ENCODE results near the gene RAB11FIP4. TPM values are rescaled to one million over a fixed set of nuclear protein-coding genes. Genes with fewer than 3 reads are reported as not detected.

RAB11FIP4 gene
- total and polyA plus RNA-seq, 2 experiments from 2014 or later = 0.22 to 0.40 TPM

DNA sequence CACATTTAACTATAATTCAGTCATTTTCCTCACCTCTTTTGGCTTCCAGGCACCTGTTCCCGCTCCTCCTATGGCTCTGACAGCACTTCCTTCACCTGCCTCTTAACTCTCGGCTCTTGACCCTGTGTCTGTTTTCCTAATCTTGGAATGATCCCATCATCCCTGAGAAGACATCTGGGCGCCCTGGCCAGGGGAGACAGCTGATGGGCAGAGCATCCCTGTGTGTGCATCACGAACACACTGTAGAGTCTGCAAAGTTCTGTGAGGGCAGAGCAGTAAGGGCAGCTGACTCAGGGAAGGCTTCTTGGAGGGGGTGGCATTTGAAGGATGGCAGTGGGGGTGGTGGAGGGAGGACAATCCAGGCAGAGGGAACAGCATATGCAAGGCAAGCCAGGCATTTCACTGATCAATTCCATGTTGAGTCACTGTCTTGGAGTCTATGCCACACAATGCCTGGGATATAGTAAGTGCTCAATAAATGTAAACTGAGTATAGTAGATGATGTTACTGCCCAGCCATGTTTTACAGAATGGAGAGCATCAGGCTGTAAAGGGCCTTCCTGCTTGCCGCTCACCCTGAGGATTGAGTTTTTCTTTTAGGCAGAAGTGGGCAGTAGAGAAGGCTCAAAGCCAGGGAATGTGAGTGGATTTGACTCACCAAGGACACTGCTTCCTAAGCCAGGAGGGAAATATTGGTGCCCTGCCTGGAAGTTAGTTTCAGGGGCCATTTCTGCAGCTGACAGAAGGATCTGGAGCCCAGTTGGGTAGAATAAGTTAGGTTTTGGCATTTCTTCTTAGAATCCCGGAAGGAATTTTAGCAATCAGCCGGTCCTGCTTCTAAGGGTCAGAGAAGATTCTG is 5.8 kb upstream of the RAB11FIP4 start:
- Histone ChIP-seq H3K9ac (no peak overlapping the region), H3K4me2 (ENCODE audit: unreplicated experiment) (no peak overlapping the region), H3K9me2 (ENCODE audit: insufficient read depth) (no peaks in the 10 kb centered on the region), H2AFZ (no peak overlapping the region), H3K27me3 (replicated peaks; ENCODE audit: insufficient read depth) (peaks cover 8% of the 10 kb centered on the region; the same call in 1 of the 2 replicates), H3K36me3 (ENCODE audit: low read depth) (no peaks in the 10 kb centered on the region), H3K9me3 (ENCODE audit: low read depth) (no peaks in the 10 kb centered on the region), H3K27ac (no peak overlapping the region), H4K20me1 (ENCODE audit: insufficient read depth) (no peaks in the 10 kb centered on the region), H3K4me3 (no peak overlapping the region), H3K4me1 (ENCODE audit: insufficient read depth) (no peaks in the 10 kb centered on the region), H3K79me2 (ENCODE audit: insufficient read depth) (no peaks in the 10 kb centered on the region), H3F3A (ENCODE audit: insufficient read depth) (peaks cover 17% of the 10 kb centered on the region)
- DNase-seq = peak; percentile 60
- no peak for TF ChIP-seq EZH2phosphoT487 (IDR thresholded peaks at IDR 0.05; ENCODE audit: insufficient read depth, low read depth)
- WGBS, 2 experiments (ENCODE audit: low coverage in 1 of 2, low lambda C conversion rate in 2 of 2, missing lambda C conversion rate in 2 of 2) = 68 to 69% methylated on average over 7 of the region's 7 CpGs
- in situ Hi-C loops (cut with MboI) = no loop called here

- Histone ChIP-seq H3K79me2 (ENCODE audit: insufficient read depth) (no peaks in the 10 kb centered on the region), H3K27ac (no peak overlapping the region), H3F3A (ENCODE audit: insufficient read depth) (peaks cover 17% of the 10 kb centered on the region), H3K4me2 (ENCODE audit: unreplicated experiment) (no peak overlapping the region), H4K20me1 (ENCODE audit: insufficient read depth) (no peaks in the 10 kb centered on the region), H2AFZ (no peak overlapping the region), H3K9ac (no peak overlapping the region), H3K4me3 (no peak overlapping the region), H3K9me2 (ENCODE audit: insufficient read depth) (no peaks in the 10 kb centered on the region), H3K4me1 (ENCODE audit: insufficient read depth) (no peaks in the 10 kb centered on the region), H3K9me3 (ENCODE audit: low read depth) (no peaks in the 10 kb centered on the region), H3K27me3 (replicated peaks; ENCODE audit: insufficient read depth) (peaks cover 12% of the 10 kb centered on the region), H3K36me3 (ENCODE audit: low read depth) (no peaks in the 10 kb centered on the region)
- no peak for DNase-seq
- in situ Hi-C loops (cut with MboI) = no loop called here
- no peak for TF ChIP-seq EZH2phosphoT487 (IDR thresholded peaks at IDR 0.05; ENCODE audit: insufficient read depth, low read depth)
- TF ChIP-seq EZH2 (IDR thresholded peaks at IDR 0.05; ENCODE audit: insufficient read depth, poor library complexity, severe bottlenecking) = no peak
- WGBS, 2 experiments (ENCODE audit: low coverage in 1 of 2, low lambda C conversion rate in 2 of 2, missing lambda C conversion rate in 2 of 2) = 10 to 25% methylated on average over 3 of the region's 3 CpGs
Observed at GRCh38 chr17:31386542-31387075, 4.9 kb upstream of the RAB11FIP4 start.

DNA sequence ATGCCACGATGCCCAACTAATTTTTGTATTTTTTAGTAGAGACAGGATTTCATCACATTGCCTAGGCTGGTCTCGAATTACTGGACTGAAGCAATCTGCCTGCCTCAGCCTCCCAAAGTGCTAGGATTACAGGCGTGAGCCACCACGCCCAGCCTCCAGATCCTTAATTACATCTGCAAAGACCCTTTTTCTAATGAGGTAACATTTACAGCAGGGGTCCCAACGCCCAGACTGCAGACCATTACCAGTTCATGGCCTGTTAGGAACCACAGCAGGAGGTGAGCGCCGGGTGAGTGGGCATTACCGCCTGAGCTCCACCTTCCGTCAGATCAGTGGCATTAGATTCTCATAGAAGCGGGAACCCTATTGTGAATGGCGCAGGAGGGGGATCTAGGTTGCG is 4.0 kb upstream of the RAB11FIP4 start:
- WGBS, 2 experiments (ENCODE audit: low coverage in 1 of 2, low lambda C conversion rate in 2 of 2, missing lambda C conversion rate in 2 of 2) = 83 to 84% methylated on average over 12 of the region's 12 CpGs
- Histone ChIP-seq H3K9me3 (ENCODE audit: low read depth) (no peaks in the 10 kb centered on the region), H3K4me3 (no peak overlapping the region), H3K36me3 (ENCODE audit: low read depth) (no peaks in the 10 kb centered on the region), H3K4me1 (ENCODE audit: insufficient read depth) (no peaks in the 10 kb centered on the region), H3K9me2 (ENCODE audit: insufficient read depth) (no peaks in the 10 kb centered on the region), H3K79me2 (ENCODE audit: insufficient read depth) (no peaks in the 10 kb centered on the region), H3K9ac (no peak overlapping the region), H3K4me2 (ENCODE audit: unreplicated experiment) (no peak overlapping the region), H3F3A (ENCODE audit: insufficient read depth) (peaks cover 17% of the 10 kb centered on the region), H4K20me1 (ENCODE audit: insufficient read depth) (no peaks in the 10 kb centered on the region), H3K27ac (no peak overlapping the region), H3K27me3 (replicated peaks; ENCODE audit: insufficient read depth) (peaks cover 17% of the 10 kb centered on the region), H2AFZ (no peak overlapping the region)
- no peak for DNase-seq
- in situ Hi-C loops (cut with MboI) = no loop called here
- TF ChIP-seq EZH2phosphoT487 (IDR thresholded peaks at IDR 0.05; ENCODE audit: insufficient read depth, low read depth) (no peak), EZH2 (IDR thresholded peaks at IDR 0.05; ENCODE audit: insufficient read depth, poor library complexity, severe bottlenecking) (no peak)

DNA sequence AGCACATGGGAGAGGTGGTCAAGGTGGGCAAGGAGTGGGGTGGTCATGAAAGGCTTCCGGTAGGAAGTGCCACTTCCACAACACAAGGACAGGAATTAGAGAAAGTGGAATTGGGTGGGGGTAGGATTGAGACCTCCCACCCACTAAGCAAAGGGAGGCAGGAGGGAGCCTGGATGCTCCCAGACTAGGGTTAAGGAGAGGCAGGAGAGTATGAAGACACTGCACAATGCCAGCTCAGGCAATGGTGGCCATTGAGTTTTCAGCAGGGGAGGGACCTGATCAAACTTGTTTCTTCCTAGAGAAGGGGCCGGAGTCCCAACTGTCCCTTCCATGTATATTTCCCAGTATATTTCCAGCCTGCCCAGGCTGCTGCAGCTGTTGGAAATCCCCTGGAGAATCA is 3.1 kb upstream of the RAB11FIP4 start:
- H2AFZ ChIP-seq = no peak overlapping the region
- H3K79me2 ChIP-seq (ENCODE audit: insufficient read depth) = no peaks in the 10 kb centered on the region
- H3K36me3 ChIP-seq (ENCODE audit: low read depth) = no peaks in the 10 kb centered on the region
- no peak overlapping the region for H3K4me2 ChIP-seq (ENCODE audit: unreplicated experiment)
- in situ Hi-C loops (cut with MboI) = no loop called here
- WGBS, 2 experiments (ENCODE audit: low coverage in 1 of 2, low lambda C conversion rate in 2 of 2, missing lambda C conversion rate in 2 of 2) = 88 to 96% methylated on average over 2 of the region's 2 CpGs
- H3K9ac ChIP-seq = no peak overlapping the region
- TF ChIP-seq EZH2 (IDR thresholded peaks at IDR 0.05; ENCODE audit: insufficient read depth, poor library complexity, severe bottlenecking) (no peak), EZH2phosphoT487 (IDR thresholded peaks at IDR 0.05; ENCODE audit: insufficient read depth, low read depth) (no peak)
- no peak overlapping the region for H3K4me3 ChIP-seq
- no peak for DNase-seq
- no peaks in the 10 kb centered on the region for H4K20me1 ChIP-seq (ENCODE audit: insufficient read depth)
- no peaks in the 10 kb centered on the region for H3K4me1 ChIP-seq (ENCODE audit: insufficient read depth)
- H3K27ac ChIP-seq = no peak overlapping the region
- H3K27me3 ChIP-seq (replicated peaks; ENCODE audit: insufficient read depth) = peaks cover 21% of the 10 kb centered on the region
- H3F3A ChIP-seq (ENCODE audit: insufficient read depth) = peaks cover 17% of the 10 kb centered on the region
- no peaks in the 10 kb centered on the region for H3K9me3 ChIP-seq (ENCODE audit: low read depth)
- H3K9me2 ChIP-seq (ENCODE audit: insufficient read depth) = no peaks in the 10 kb centered on the region
